Measurements from ENCODE around the gene MSL2.
A peak's percentile ranks its signal among the peaks of the same experiment; 100 is the strongest.
"Not testable (repeated sequence)": the region's sequence is repeated elsewhere in the genome, so short reads cannot be mapped to it uniquely, and the experiment has no call there.

The MSL2 gene

DNA sequence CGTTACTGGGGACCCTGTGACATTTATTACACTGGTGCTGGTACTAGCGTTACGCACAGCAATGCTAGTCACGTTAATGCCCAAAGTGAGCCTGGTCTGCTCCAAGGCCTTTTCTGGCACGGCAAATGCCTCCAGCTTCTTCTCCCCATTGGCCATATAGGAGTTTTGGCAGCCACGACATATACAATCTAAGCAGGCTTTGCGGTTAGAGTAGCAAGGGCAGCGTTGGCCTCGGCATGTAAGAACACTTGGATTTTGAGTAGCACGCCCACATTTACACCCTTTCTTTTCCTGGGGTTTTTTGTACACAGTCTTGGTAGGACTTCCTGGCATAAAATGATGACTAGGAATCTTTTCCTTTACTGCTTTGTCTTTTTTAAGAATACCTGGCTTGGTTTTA is 44.9 kb downstream of the MSL2 start:
- peaks cover 99% of the 10 kb centered on the region for H4K20me1 ChIP-seq
- H3K4me3 ChIP-seq = no peak overlapping the region
- H3K4me2 ChIP-seq = no peak overlapping the region
- no peaks in the 10 kb centered on the region for H3K9me3 ChIP-seq
- no peak for TF ChIP-seq Cebpa-rat (IDR thresholded peaks at IDR 0.05)
- no peak overlapping the region for H3K9ac ChIP-seq
- H3K27me3 ChIP-seq = no peaks in the 10 kb centered on the region
- H3K27ac ChIP-seq = no peak overlapping the region
- peaks cover 66% of the 10 kb centered on the region for H3K36me3 ChIP-seq
- no peaks in the 10 kb centered on the region for H3K4me1 ChIP-seq

DNA sequence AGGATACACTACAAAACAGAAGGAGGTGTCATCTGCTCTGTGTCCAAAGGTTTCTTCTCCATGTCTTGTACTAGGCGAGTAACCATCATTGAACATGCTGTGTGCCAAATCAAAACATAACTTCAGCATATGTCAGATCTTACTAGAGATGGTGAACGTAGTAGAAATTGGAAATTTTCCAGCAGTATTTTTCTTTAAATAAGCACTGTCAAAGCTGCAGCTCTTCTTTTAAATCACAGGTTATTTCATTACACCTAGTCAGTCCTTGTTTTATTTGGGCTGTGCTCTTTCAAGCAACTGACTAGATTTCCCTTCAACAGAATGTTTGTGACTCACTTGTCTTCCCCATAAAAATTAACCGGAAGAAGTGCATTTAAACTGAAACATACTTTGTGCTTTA is 46.5 kb downstream of the MSL2 start:
- TF ChIP-seq Cebpa-rat (IDR thresholded peaks at IDR 0.05) = no peak
- peaks cover 73% of the 10 kb centered on the region for H3K36me3 ChIP-seq
- H3K27ac ChIP-seq = no peak overlapping the region
- H3K9ac ChIP-seq = no peak overlapping the region
- H4K20me1 ChIP-seq = peaks cover 87% of the 10 kb centered on the region
- H3K4me1 ChIP-seq = no peaks in the 10 kb centered on the region
- no peaks in the 10 kb centered on the region for H3K9me3 ChIP-seq
- H3K27me3 ChIP-seq = no peaks in the 10 kb centered on the region
- H3K4me2 ChIP-seq = no peak overlapping the region
- no peak overlapping the region for H3K4me3 ChIP-seq

DNA sequence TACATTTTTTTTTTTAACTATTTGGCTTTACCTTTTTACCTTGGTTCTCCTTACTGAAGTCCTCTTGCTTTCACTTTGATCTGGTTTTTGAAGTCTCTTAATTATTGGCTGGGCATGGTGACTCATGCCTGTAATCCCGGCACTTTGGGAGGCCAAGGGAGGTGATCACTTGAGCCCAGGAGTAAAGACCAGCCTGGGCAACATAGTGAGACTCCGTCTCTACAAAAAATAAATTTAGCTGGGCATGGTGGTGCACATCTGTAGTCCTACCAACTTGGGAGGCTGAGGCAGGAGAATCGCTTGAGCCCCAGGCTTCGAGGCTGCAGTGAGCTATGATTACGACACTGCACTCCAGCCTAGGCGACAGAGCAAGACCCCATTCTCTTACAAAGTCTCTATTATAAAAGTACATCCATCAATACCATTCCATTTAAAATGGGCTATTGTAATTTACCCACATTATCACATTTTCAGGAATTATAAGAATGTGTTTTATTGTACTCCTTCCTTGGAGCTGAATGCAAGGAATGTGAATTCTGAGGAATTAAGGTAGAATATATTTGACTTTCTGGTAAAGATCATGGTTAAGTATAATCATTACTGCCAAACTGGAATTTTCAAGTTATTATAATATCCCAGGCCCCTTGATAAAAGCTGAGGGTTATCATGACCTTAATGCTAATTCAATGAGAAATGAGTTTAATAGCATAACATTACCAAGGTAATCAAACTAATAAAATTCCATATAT is 49.0 kb downstream of the MSL2 start:
- Histone ChIP-seq H3K9ac (no peak overlapping the region), H3K27ac (no peak overlapping the region), H3K36me3 (peaks cover 74% of the 10 kb centered on the region), H3K4me2 (no peak overlapping the region), H3K4me3 (no peak overlapping the region), H3K27me3 (no peaks in the 10 kb centered on the region), H4K20me1 (peaks cover 67% of the 10 kb centered on the region), H3K9me3 (no peaks in the 10 kb centered on the region), H3K4me1 (0 out of 2 replicates have a peak, but pooled peaks cover under 1% of the 10 kb centered on the region)
- TF ChIP-seq Cebpa-rat (IDR thresholded peaks at IDR 0.05) = no peak

DNA sequence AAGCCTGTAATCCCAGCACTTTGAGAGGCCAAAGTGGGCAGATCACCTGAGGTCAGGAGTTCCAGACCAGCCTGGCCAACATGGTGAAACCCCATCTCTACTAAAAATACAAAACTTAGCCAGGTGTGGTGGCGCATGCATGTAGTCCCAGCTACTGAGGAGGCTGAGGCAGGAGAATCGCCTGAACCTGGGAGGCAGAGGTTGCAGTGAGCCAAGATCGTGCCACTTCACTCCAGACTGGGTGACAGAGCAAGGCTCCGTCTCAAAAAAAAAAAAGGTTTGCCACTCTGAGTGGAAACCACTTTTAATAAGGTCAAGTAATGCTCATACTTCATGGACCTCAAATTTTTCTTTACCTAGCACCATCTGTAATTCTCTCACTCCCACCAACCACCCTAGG is 51.7 kb downstream of the MSL2 start:
- peaks cover 46% of the 10 kb centered on the region; the same call in 1 of the 2 replicates for H3K36me3 ChIP-seq
- H3K27ac ChIP-seq, H3K9ac ChIP-seq, H3K4me2 ChIP-seq, H3K27me3 ChIP-seq, H3K4me3 ChIP-seq, H3K9me3 ChIP-seq: not testable (repeated sequence)
- peaks cover 45% of the 10 kb centered on the region for H4K20me1 ChIP-seq
- peaks cover 25% of the 10 kb centered on the region for H3K4me1 ChIP-seq

DNA sequence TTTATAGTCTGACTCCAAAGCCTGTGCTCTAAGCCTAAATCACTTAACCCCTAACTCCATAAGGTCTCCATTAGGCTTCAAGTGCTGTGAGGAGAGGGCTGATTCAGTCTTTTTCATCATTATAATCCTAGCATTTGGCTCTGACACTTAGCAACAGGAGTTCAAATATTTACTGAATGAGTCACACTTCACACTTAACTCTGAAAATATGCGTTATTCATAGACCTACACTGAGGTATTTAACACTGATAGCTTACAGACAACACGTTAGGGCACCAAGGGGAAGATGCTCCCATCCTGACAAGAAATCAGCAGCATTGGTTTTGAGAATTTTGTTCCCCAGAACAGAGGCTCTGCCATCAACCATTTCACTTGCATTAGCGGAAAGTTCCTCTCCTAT is 53.5 kb downstream of the MSL2 start:
- no peak overlapping the region for H3K4me3 ChIP-seq
- H3K27me3 ChIP-seq = no peaks in the 10 kb centered on the region
- TF ChIP-seq Cebpa-rat (IDR thresholded peaks at IDR 0.05) = no peak
- H3K9ac ChIP-seq = no peak overlapping the region
- H3K27ac ChIP-seq = no peak overlapping the region
- peaks cover 27% of the 10 kb centered on the region for H4K20me1 ChIP-seq
- peaks cover 43% of the 10 kb centered on the region for H3K4me1 ChIP-seq
- H3K4me2 ChIP-seq = no peak overlapping the region
- H3K9me3 ChIP-seq = no peaks in the 10 kb centered on the region
- peaks cover 32% of the 10 kb centered on the region; the same call in 1 of the 2 replicates for H3K36me3 ChIP-seq

DNA sequence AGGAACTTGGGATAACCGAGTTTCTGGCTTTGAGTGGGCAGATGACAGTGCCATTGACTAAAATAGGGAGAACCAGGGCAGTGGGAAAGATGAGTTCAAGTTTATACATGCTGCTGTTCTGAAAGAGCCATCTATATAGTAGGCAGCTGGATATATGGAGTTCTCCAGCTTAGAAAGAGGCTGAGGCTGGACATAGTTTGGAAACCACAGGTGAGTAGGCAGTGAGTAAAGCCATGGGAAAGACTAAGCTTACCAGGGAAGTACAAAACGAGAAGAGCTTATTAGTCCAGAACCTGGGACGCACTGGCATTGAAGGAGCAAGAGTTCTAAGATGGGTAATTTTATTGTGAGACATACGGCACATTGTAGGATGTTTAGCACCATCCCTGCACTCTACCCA is 54.2 kb downstream of the MSL2 start:
- peaks cover 20% of the 10 kb centered on the region for H4K20me1 ChIP-seq
- H3K36me3 ChIP-seq = peaks cover 25% of the 10 kb centered on the region; the same call in 1 of the 2 replicates
- no peak overlapping the region for H3K4me3 ChIP-seq
- H3K4me1 ChIP-seq = peaks cover 46% of the 10 kb centered on the region
- no peak for TF ChIP-seq Cebpa-rat (IDR thresholded peaks at IDR 0.05)
- H3K4me2 ChIP-seq = no peak overlapping the region
- H3K27ac ChIP-seq = no peak overlapping the region
- no peaks in the 10 kb centered on the region for H3K27me3 ChIP-seq
- H3K9ac ChIP-seq = no peak overlapping the region
- no peaks in the 10 kb centered on the region for H3K9me3 ChIP-seq

DNA sequence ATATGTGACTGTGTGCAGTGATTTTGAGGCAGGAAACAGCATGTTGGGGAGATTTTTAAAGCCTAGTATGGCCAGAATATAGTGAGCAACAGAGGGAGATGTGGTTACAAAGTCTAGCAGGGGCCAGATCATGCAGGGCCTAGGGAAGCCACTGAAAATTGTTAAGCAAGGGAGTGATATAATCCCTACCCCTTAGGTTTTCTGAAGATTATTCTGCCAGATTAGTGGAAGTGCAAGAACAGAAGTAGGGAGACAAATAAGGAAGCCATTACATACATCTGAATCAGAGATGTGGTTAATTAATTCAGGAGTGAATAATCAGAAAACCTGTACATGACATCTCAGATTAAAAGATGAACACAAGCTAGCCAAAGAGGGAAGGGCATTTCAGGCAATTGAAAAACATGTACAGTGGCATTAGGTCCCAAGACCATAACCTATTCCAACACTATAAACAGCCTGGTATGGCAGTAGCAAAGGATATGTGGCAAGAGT is 54.8 kb downstream of the MSL2 start:
- Histone ChIP-seq H3K27ac (0 out of 2 replicates have a peak overlapping the region, but pooled peaks have one; percentile 7), H3K4me2 (no peak overlapping the region)
- TF ChIP-seq Cebpa-rat (IDR thresholded peaks at IDR 0.05) = no peak

DNA sequence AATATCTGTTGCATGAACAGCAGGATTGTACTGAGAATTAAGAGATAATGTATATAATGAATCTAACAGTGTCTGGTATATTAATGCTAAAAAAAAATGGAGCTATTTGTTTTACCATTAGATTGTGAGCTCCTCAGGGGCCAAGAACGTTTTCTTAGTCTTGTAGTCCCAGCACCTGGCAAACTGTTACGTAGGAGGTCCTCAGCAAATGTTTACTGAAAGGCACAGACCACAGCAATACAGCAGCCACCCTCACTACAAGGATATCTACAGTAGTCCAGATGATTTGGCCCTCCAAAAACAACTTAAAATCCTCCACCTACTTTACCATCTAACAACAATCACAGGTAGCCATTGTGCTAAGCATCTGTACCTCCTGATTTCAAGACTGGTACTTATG is 59.7 kb downstream of the MSL2 start:
- 0 out of 2 replicates have a peak overlapping the region, but pooled peaks have one; percentile 19 for H3K27ac ChIP-seq
- H3K4me1 ChIP-seq = peaks cover 73% of the 10 kb centered on the region

More for the DNA sequence above, 54.8 kb downstream of the MSL2 start:
- H3K4me3 ChIP-seq = no peak overlapping the region
- H3K27me3 ChIP-seq = no peaks in the 10 kb centered on the region
- H3K4me1 ChIP-seq = peaks cover 52% of the 10 kb centered on the region
- peaks cover 16% of the 10 kb centered on the region; the same call in 1 of the 2 replicates for H4K20me1 ChIP-seq
- H3K9me3 ChIP-seq = no peaks in the 10 kb centered on the region
- H3K36me3 ChIP-seq = peaks cover 24% of the 10 kb centered on the region; the same call in 1 of the 2 replicates
- H3K9ac ChIP-seq = no peak overlapping the region

DNA sequence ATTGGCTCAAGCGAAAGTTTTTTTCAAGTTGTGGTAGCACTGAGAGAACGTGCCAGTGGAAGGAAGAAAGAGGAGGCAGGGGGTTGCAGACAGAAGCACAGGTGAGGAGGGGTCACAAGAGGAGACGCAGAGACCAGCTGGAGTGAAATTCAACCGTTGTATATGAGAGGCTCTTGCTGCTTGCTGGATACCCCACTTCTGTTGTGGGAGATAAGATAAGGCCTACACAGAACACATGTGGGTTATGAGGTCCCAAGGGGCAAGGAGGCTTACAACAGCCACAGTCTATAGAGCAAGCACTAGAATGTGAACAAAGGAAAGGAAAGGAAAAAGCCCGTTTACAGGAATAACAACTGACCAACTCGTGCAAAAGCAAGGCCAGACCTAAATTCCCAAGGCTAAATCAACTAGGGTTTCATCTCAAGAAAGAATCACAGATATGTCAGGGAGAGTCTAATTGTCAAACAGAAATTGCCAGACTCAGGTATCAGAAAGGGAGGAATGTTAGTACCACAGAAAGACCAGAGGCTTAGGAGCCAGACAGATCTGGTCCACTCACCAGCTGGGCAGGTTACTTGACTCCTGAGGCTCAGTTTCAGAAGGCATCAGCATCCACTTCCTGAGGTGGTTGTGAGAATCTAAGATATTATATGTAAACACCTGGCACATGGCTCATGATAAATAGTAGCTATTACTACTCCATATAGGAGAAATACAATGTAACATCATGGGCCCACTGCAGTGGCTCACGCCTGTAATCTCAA is 60.9 kb downstream of the MSL2 start:
- Histone ChIP-seq H3K27ac (peak overlapping the region; percentile 75), H3K9me3 (no peaks in the 10 kb centered on the region), H3K36me3 (no peaks in the 10 kb centered on the region), H4K20me1 (no peaks in the 10 kb centered on the region), H3K4me3 (no peak overlapping the region; the same call in 1 of the 2 replicates), H3K4me2 (peak overlapping the region; percentile 84), H3K4me1 (peaks cover 61% of the 10 kb centered on the region), H3K27me3 (no peaks in the 10 kb centered on the region), H3K9ac (peak overlapping the region; percentile 31; the same call in 1 of the 2 replicates)
- TF ChIP-seq Cebpa-rat (IDR thresholded peaks at IDR 0.05) = no peak

More for the DNA sequence above, 59.7 kb downstream of the MSL2 start:
- Histone ChIP-seq H3K27me3 (no peaks in the 10 kb centered on the region), H3K9me3 (no peaks in the 10 kb centered on the region), H4K20me1 (0 out of 2 replicates have a peak, but pooled peaks cover 6% of the 10 kb centered on the region), H3K4me2 (peak overlapping the region; percentile 84), H3K4me3 (no peak overlapping the region), H3K9ac (no peak overlapping the region), H3K36me3 (no peaks in the 10 kb centered on the region)
- TF ChIP-seq Cebpa-rat (IDR thresholded peaks at IDR 0.05) = no peak

DNA sequence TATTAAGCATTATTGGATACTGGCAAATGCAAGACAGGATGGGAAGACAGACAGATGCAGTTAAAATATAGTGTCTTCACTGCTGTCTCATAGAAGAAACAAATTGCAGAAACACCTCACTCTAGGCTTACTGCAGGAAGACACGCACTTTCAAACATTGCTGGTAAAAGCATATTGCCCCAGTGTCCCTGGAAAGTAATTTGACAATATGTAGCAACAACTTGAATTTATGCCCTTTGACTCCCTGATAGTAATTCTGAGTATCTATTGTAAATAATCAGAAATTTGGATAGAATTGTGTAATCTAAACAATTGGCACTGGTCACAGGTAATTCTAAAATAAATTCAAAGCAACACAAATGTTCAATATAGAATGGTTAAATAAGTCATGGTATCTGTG is 62.0 kb downstream of the MSL2 start:
- no peaks in the 10 kb centered on the region for H4K20me1 ChIP-seq
- no peaks in the 10 kb centered on the region for H3K9me3 ChIP-seq
- 0 out of 2 replicates have a peak overlapping the region, but pooled peaks have one; percentile 6 for H3K27ac ChIP-seq
- H3K36me3 ChIP-seq = no peaks in the 10 kb centered on the region
- no peak for TF ChIP-seq Cebpa-rat (IDR thresholded peaks at IDR 0.05)
- H3K27me3 ChIP-seq = no peaks in the 10 kb centered on the region
- H3K4me3 ChIP-seq = no peak overlapping the region
- H3K4me1 ChIP-seq = peaks cover 53% of the 10 kb centered on the region
- peak overlapping the region; percentile 84; the same call in 1 of the 2 replicates for H3K4me2 ChIP-seq
- no peak overlapping the region for H3K9ac ChIP-seq

DNA sequence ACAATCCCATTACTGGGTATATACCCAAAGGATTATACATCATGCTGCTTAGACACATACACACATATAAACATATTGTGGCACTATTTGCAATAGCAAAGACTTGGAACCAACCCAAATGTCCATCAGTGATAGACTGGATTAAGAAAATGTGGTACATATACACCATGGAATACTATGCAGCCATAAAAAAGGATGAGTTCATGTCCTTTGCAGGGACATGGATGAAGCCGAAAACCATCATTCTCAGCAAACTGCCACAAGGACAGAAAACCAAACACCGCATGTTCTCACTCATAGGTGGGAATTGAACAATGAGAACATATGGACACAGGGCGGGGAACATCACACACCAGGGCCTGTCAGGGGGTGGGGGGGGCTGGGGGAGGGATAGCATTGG is 64.5 kb downstream of the MSL2 start:
- not testable (repeated sequence) for H3K9ac ChIP-seq, H3K9me3 ChIP-seq, H4K20me1 ChIP-seq, H3K4me2 ChIP-seq, H3K4me3 ChIP-seq, H3K36me3 ChIP-seq, H3K27me3 ChIP-seq, H3K27ac ChIP-seq
- H3K4me1 ChIP-seq = peaks cover 32% of the 10 kb centered on the region
